Measurements from ENCODE around the gene ENO3.
"Not testable (repeated sequence)": the region's sequence is repeated elsewhere in the genome, so short reads cannot be mapped to it uniquely, and the experiment has no call there.

ENO3 gene

DNA sequence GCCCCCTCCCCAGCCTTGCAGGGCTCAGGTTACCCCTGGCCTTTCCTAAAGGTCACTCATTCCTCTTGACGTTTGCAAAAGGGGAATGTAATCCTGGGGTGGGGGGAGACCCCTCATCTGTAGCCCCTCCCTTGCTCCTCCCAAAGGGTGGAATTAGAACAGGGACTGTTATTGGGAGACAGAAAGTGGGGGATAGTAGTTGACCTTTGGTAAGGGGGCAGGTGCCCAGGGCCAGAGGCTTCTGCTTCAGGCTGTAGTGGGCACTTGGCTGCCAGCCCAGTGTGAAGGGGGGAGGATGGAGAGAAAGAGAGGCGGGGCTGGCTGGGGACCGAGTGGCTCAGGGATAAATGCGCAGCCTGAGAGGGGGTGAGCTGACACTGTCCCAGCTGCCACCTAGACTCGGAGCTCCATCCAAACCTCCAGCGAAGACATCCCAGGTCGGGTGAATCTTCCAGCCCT lies at the start of gene ENO3:
Gene ENO3 (plus strand): TSS at position 374 of the 459 bp plus-strand sequence. CDS start 711 bp downstream, outside the sequence.
- no peak for DNase-seq (ENCODE audit: low spot score)

DNA sequence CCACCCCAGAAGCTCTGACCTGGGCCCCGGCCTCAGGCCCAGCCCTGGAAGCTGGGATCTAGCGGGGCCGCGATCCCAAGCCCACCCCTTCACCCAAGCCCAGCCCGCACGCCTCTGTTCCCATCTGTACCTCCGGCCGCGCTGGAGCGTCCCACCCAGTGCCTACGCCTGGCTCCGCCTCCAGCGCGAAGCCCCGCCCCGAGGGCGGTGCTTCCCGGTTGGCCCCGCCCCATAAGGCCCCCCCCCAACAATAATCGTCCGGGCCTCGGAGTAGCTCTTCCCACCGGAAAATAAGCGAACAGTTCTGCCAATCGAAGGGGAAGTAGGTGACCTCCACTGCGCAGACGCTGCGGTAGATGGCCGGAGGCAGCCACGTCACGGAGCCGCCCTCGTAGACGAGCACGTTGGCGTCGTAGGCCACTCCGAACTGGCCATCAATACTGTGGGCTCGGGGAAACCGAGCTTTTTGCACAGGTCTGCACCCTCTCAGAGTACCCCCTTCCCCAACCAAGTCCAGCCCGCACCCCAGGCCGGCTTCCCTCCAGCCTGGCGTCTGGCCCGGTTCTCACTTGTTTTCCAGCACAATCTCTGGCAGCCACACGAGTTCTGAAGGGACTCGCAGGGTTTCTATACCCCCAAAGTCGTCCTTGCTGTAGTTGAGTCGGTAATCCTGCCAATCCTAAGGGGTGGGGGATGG lies 49.1 kb upstream of the ENO3 start:
- DNase-seq (ENCODE audit: low spot score): no peak

DNA sequence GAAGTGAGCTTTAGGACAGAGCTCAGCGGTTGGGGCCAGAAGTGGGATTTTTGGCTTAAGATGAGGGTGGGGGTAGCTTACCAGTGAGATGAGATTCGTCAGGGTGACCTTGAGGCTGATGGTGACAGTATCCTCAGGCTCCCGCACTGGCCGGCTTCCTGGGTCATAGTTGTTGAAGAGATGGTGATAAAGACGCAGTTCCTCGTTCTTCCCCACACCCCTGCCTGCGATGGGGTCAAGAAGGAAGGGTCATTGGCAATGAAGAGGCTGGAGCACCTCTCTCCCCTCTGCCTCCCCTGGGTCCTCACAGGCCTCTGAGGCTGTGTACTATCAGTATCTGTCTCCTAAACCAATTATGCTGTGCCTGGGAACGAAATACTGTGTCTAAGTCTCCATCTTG lies 48.4 kb upstream of the ENO3 start:
- no peak for DNase-seq (ENCODE audit: low spot score)

DNA sequence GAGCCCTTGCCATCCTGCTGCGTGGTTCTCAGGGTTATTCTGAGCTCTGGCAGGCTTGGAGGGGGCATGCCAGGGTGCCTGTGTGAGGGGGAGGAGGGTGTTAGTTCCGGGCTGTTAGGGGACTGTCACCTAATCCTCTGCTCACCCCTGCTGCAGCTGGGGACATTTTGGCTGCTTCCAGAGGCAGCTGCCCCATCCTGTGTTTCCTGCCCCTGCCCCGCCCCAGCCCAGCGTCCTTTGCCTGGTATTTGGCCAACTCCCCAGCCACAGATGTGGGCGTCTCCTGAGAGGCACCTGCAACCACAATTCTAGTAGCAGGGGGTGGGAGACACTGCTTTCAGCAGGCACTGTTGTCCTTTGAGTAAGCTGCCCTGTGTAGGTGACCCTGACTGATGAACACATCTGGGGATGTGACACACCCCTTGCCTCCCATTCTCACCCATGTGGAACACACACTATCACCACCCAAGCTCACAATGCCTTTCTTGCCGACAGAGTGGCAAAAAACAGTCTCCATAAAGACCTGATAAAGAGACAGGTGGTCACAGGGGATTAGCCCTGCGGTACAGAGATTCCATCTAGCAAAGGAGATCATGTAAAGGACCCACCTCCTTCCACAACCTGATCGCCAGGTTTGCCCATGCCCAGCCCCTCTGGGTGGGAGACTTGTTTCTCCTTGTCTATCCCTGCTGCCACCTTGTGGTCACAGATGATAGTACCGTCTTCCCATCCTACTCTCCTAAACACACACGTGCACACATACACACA lies 47.7 kb upstream of the ENO3 start, which contains the start of gene CHRNE:
Gene CHRNE (minus strand): TSS at position 48 of the 768 bp plus-strand sequence. CDS start 35 bp downstream, at position 13.
- peak; percentile 43 for DNase-seq (ENCODE audit: low spot score)

DNA sequence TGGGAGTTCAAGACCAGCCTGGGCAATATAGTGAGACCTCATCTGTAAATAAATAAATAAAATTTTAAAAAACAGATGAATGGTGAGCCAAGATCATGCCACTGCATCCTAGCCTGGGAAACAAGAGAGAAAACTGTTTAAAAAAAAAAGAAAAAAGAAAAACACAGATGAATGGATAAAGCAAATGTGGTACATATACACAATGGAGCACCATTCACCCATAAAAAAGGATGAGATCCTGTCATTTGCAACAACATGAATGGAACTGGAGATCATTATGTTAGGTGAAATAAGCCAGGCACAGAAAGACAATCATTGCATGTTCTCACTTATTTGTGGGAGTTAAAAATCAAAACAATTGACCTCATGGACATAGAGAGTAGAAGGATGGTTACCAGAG lies 44.3 kb upstream of the ENO3 start:
- DNase-seq (ENCODE audit: low spot score): not testable (repeated sequence)

DNA sequence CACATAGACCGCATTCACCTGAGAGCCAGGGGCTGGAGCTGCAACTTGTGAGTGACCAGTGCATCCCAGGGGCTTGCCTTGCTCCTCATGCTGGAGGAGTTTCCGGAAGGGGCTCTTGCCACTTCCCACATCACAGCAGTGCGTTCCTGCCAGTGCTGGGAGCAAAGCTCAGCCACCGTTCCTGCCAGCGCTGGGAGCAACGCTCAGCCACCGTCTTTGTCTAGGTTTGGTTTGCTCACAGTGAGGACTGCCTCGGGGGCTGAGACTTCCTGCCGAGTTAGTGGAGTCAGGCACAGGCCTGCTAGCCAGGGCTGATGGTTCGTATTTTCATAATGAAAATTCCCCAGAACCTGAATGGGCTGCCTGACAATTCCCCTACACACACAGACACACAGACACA lies 42.6 kb upstream of the ENO3 start:
- DNase-seq (ENCODE audit: low spot score): no peak

DNA sequence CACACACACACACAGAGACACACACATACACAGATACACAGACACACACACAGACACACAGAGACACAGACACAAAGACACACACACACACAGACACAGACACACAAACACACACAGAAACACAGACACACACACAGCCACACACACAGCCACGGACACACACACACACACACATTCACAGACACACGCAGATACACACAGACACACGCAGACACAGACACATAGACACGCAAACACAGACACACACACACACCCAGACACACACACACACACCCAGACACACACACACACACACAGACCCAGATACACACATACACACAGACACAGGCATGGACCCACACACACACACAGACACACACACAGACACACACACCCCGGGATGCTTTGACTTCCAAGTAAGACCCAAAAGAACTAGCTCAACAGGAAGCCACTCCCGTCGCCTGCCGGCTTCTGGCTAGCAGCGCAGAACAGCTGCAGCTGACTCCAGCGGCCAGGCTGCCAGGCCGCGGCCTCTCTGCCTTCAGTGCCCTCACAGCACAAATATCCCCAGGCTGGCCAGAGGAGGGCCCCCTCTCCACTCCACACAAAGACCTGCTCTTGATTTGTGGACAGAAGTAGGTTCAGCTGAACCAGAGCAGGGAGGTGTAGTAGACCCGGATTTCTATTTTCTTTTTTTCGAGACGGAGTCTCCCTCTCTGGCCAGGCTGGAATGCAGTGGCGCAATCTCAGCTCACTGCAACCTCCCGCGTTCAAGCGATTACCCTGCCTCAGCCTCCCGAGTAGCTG lies 42.0 kb upstream of the ENO3 start:
- DNase-seq (ENCODE audit: low spot score): peak; percentile 94

DNA sequence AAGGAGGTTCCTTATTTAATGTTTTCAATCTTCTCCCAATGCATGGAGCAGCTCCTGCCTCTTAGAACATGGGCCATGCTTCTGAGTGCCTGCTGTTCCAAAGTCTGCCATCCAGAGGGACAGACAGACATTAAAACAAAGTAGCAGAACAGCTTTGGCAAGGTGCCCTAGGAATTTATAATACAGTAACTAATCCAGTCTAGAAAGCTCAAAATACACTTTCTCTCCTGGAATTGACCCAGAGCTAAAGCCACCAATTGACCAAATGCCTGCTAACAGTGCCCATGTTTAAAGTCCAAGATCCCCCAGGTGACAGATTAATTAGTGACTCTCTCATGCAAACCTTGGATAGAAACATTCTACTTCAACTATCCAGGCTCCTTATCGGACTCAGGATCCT lies 36.9 kb upstream of the ENO3 start:
- DNase-seq (ENCODE audit: low spot score): no peak

DNA sequence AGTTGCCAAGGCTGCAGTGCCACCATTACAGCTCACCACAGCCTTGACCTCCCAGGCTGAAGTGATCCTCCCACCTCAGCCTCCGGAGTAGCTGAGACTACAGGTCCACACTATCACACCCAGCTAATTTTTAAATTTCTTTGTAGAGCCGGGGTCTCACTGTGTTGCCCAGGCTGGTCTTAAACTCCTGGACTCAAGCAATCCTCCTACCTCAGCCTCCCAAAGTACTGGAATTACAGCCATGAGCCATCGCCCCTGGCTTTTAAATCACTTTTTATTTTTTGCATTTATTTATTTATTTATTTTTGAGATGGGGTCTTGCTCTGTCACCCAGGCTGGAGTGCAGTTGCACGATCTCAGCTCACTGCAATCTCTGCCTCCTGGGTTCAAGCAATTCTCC lies 36.4 kb upstream of the ENO3 start:
- DNase-seq (ENCODE audit: low spot score): not testable (repeated sequence)

DNA sequence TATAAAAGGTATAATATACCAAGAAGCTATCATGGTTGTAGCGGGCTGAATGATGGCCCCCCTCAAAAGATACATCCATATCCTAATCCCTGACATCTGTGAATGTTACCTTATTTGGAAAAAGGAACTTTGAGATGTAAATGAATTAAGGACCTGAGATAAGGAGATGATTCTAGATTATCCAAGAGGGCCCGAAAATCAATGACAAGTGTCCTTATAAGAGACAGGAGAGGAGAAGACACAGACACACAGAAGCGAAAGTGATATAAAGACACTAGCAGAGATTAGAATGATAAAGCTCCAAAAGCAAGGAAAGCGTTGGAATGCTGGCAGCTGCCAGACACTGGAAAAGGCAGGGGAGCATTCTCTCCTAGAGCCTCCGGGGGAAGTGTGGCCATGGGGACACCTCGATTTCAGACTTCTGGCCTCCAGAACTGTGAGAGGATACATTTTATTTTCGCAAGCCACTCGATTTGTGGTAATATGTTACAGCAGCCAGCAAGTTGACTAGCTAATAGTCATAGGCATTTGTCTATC lies 31.3 kb upstream of the ENO3 start:
- no peak for DNase-seq (ENCODE audit: low spot score)

DNA sequence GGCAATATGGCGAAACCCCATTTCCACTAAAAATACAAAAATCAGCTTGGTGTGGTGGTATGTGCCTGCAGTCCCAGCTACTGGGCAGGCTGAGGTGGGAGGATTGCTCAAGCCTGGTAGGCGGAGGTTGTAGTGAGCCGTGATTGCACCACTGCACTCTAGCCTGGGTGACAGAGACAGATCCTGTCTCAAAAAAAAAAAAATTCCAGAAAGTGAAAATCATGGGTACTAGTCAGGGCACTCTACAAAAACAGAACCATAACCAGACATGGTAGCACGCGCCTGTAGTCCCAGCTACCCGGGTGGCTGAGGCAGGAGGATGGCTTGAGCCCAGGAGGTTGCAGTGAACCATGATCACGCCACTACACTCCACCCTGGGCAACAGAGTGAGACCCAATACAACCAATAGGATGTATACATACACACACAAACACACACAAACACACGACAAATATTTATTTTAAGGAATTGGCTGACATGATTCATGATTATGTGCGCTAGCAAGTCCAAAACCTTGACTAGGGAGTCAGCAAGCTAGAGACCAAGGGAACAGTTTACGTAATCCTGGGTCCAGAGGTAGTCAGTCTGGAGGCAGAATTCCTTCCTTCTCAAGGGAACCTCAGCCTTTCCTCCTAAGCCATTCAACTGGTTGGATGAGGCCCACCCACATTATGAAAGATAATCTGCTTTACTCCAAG lies 30.4 kb upstream of the ENO3 start:
- no peak for DNase-seq (ENCODE audit: low spot score)

DNA sequence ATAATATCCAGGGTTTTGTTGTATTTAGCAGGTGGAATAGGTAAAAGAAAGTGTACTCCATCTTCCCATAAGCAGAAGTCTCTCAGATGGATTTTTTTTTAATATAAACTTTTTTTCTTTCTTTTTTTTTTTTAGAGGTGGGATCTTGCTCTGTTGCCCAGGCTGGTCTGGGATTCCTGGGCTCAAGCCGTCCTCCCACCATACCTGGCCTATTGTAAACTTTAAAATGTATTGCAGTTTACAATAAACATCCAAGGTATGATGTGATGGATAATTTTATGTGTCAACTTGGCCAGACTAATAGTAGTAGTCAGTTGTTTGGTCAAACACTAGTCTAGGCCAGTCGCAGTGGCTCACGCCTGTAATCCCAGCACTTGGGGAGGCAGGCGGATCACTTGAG lies 29.6 kb upstream of the ENO3 start:
- DNase-seq (ENCODE audit: low spot score): no peak

DNA sequence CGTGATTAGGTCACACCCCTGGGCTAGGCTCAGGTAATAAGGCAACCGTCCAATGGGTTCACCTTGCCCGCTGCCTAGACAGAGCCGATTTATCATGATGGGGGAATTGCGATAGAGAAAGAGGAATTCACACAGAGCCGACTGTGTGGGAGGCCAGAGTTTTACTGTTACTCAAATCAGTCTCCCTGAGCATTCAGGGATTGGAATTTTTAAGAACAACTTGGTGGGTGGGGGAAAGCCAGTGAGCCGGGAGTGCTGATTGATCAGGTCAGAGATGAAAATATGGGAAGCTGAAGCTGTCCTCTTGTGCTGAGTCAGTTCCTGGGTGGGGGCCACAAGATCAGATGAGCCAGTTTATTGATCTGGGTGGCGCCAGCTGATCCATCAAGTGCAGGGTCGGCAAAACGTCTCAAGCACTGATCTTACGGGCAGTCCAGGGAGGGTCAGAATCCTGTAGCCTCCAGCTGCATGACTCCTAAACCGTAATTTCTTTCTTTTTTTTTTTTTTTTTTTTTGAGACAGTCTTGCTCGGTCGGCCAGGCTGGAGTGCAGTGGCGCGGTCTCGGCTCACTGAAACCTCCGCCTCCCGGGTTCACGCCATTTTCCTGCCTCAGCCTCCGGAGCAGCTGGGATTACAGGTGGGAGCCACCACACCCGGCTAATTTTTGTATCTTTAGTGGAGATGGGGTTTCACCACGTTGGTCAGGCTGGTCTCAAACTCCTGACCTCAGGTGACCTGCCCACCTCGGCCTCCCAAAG lies 24.2 kb upstream of the ENO3 start:
- DNase-seq (ENCODE audit: low spot score): not testable (repeated sequence)

DNA sequence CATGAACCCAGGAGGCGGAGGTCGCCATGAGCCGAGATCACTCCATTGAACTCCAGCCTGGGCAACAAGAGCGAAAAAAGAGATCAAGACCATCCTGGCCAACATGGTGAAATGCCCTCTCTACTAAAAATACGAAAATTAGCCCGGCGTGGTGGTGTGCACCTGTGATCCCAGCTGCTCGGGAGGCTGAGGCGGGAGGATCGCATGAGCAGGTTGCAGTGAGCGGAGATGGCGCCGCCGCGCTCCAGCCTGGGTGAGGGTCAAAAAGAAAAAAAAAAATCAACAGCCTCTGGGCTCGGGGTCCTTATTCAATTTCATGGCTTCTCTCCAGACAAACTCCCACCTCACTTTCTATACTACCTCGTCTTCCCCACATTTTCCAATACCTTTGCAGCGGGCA lies 22.0 kb upstream of the ENO3 start:
- DNase-seq (ENCODE audit: low spot score): no peak

DNA sequence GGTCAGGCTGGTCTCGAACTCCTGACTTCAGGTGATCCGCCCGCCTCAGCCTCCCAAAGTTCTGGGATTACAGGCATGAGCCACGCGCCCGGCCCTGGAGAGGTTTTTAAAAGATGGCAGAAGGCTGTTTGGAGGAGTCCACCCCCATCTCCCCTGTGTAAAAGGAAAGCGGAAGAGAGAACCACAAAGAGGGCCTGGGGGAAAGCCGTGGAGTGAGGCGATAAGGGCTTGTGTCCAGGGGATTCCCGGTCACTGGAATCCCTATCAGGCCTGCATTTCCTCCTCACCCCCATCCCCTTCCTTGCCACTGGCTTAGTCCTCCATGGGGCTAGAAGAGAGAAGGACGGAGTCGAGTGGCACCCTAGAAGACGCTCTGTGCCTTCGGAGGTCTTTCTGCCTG lies 19.0 kb upstream of the ENO3 start, which contains the start of gene GP1BA:
Gene GP1BA (plus strand): TSS at position 315 of the 400 bp plus-strand sequence. CDS start 328 bp downstream, outside the sequence.
- no peak for DNase-seq (ENCODE audit: low spot score)

DNA sequence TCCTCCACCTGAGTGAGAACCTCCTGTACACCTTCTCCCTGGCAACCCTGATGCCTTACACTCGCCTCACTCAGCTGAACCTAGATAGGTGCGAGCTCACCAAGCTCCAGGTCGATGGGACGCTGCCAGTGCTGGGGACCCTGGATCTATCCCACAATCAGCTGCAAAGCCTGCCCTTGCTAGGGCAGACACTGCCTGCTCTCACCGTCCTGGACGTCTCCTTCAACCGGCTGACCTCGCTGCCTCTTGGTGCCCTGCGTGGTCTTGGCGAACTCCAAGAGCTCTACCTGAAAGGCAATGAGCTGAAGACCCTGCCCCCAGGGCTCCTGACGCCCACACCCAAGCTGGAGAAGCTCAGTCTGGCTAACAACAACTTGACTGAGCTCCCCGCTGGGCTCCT lies 18.2 kb upstream of the ENO3 start:
- DNase-seq (ENCODE audit: low spot score): no peak

DNA sequence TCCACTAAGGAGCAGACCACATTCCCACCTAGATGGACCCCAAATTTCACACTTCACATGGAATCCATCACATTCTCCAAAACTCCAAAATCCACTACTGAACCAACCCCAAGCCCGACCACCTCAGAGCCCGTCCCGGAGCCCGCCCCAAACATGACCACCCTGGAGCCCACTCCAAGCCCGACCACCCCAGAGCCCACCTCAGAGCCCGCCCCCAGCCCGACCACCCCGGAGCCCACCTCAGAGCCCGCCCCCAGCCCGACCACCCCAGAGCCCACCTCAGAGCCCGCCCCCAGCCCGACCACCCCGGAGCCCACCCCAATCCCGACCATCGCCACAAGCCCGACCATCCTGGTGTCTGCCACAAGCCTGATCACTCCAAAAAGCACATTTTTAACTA lies 17.3 kb upstream of the ENO3 start:
- no peak for DNase-seq (ENCODE audit: low spot score)

DNA sequence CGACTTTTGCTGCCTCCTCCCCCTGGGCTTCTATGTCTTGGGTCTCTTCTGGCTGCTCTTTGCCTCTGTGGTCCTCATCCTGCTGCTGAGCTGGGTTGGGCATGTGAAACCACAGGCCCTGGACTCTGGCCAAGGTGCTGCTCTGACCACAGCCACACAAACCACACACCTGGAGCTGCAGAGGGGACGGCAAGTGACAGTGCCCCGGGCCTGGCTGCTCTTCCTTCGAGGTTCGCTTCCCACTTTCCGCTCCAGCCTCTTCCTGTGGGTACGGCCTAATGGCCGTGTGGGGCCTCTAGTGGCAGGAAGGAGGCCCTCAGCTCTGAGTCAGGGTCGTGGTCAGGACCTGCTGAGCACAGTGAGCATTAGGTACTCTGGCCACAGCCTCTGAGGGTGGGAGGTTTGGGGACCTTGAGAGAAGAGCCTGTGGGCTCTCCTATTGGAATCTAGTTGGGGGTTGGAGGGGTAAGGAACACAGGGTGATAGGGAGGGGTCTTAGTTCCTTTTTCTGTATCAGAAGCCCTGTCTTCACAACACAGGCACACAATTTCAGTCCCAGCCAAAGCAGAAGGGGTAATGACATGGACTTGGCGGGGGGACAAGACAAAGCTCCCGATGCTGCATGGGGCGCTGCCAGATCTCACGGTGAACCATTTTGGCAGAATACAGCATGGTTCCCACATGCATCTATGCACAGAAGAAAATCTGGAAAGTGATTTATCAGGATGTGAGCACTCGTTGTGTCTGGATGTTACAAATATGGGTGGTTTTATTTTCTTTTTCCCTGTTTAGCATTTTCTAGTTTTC lies 16.5 kb upstream of the ENO3 start:
- DNase-seq (ENCODE audit: low spot score): peak; percentile 58

DNA sequence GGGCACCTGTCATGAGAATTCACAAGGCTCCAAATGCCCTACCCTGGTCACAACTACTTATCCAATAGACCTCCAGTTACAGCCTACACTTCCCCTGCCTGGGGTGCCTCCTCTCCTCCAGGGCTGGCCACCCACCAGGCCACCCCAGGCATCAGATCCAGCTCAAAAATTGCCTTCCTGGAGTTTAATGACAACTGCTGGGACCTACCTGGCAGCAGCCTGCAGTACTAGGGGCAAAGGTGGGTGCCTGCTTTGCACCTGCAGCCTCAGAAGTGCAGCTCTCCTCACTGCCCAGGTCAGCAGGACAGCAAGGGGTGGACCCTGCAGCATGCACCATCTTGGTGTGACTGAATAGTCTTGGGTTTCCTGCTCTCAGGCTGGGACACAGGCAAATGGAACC lies 15.3 kb upstream of the ENO3 start:
- no peak for DNase-seq (ENCODE audit: low spot score)

DNA sequence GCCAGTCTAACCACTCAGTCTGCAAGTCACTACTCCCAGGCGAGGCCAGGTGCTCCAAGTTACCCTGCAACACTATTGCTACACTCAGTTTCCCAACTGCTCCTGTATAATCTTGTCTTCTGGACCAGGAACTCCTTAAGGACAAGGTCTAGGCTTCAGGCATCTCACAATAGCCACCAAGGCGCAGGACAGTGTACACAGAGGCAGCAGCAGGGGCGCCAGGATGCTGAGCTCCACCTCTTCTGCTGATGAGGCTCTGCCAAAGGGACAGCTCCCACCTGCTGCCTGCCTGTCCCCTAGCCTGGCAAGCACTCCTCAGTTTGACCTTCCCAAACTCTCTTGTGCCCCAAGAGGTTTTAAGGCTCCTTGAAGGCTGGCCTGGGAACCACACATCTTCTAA lies 14.5 kb upstream of the ENO3 start:
- no peak for DNase-seq (ENCODE audit: low spot score)
